ENCODE measurements around the gene FYCO1.

The FYCO1 gene

GRCh38 chr3:46017720-46018119 is 22.1 kb upstream of the FYCO1 start:
- Histone ChIP-seq H3K4me3 (ENCODE audit: low read length) (no peak overlapping the region), H3K27me3 (ENCODE audit: low read depth, low read length) (no peaks in the 10 kb centered on the region), H3K9me3 (ENCODE audit: insufficient read depth, low read length) (no peaks in the 10 kb centered on the region), H3K9ac (ENCODE audit: low read length) (no peak overlapping the region), H3K36me3 (replicated peaks; ENCODE audit: low read depth, low read length) (no peaks in the 10 kb centered on the region), H3K27ac (ENCODE audit: low read length) (no peak overlapping the region), H2AFZ (ENCODE audit: low read depth, low read length) (no peak overlapping the region), H3K4me1 (ENCODE audit: low read length) (no peaks in the 10 kb centered on the region), H3K4me2 (ENCODE audit: low read length) (no peak overlapping the region), H3K79me2 (ENCODE audit: low read length) (no peaks in the 10 kb centered on the region), H4K20me1 (ENCODE audit: insufficient read depth, low read length) (no peaks in the 10 kb centered on the region)
- TF ChIP-seq CTCF (IDR thresholded peaks at IDR 0.05; ENCODE audit: low read depth, low read length) (no peak), EZH2phosphoT487 (IDR thresholded peaks at IDR 0.05; ENCODE audit: low read depth) (no peak)

GRCh38 chr3:46013316-46014094 is 17.9 kb upstream of the FYCO1 start:
- H4K20me1 ChIP-seq (ENCODE audit: insufficient read depth, low read length) = no peaks in the 10 kb centered on the region
- no peak overlapping the region for H3K27ac ChIP-seq (ENCODE audit: low read length)
- no peaks in the 10 kb centered on the region for H3K9me3 ChIP-seq (ENCODE audit: insufficient read depth, low read length)
- no peaks in the 10 kb centered on the region for H3K36me3 ChIP-seq (replicated peaks; ENCODE audit: low read depth, low read length)
- H3K79me2 ChIP-seq (ENCODE audit: low read length) = no peaks in the 10 kb centered on the region
- no peak for TF ChIP-seq CTCF (IDR thresholded peaks at IDR 0.05; ENCODE audit: low read depth, low read length)
- no peak for TF ChIP-seq EZH2phosphoT487 (IDR thresholded peaks at IDR 0.05; ENCODE audit: low read depth)
- H3K4me1 ChIP-seq (ENCODE audit: low read length) = no peaks in the 10 kb centered on the region
- H3K4me2 ChIP-seq (ENCODE audit: low read length) = no peak overlapping the region
- H3K9ac ChIP-seq (ENCODE audit: low read length) = no peak overlapping the region
- H2AFZ ChIP-seq (ENCODE audit: low read depth, low read length) = no peak overlapping the region
- H3K4me3 ChIP-seq (ENCODE audit: low read length) = no peak overlapping the region
- no peaks in the 10 kb centered on the region; the same call in 1 of the 2 replicates for H3K27me3 ChIP-seq (ENCODE audit: low read depth, low read length)

GRCh38 chr3:46012246-46012645 is 16.6 kb upstream of the FYCO1 start:
- no peaks in the 10 kb centered on the region for H4K20me1 ChIP-seq (ENCODE audit: insufficient read depth, low read length)
- H3K4me1 ChIP-seq (ENCODE audit: low read length) = no peaks in the 10 kb centered on the region
- no peaks in the 10 kb centered on the region for H3K9me3 ChIP-seq (ENCODE audit: insufficient read depth, low read length)
- H3K27me3 ChIP-seq (ENCODE audit: low read depth, low read length) = no peaks in the 10 kb centered on the region; the same call in 1 of the 2 replicates
- H2AFZ ChIP-seq (ENCODE audit: low read depth, low read length) = no peak overlapping the region
- TF ChIP-seq CTCF (IDR thresholded peaks at IDR 0.05; ENCODE audit: low read depth, low read length) (no peak), EZH2phosphoT487 (IDR thresholded peaks at IDR 0.05; ENCODE audit: low read depth) (no peak)
- no peaks in the 10 kb centered on the region for H3K36me3 ChIP-seq (replicated peaks; ENCODE audit: low read depth, low read length)
- no peak overlapping the region for H3K9ac ChIP-seq (ENCODE audit: low read length)
- H3K4me2 ChIP-seq (ENCODE audit: low read length) = no peak overlapping the region
- no peaks in the 10 kb centered on the region for H3K79me2 ChIP-seq (ENCODE audit: low read length)
- H3K27ac ChIP-seq (ENCODE audit: low read length) = no peak overlapping the region
- no peak overlapping the region for H3K4me3 ChIP-seq (ENCODE audit: low read length)

GRCh38 chr3:46010519-46011113 is 15.0 kb upstream of the FYCO1 start:
- H2AFZ ChIP-seq (ENCODE audit: low read depth, low read length) = no peak overlapping the region
- no peaks in the 10 kb centered on the region; the same call in 1 of the 2 replicates for H3K27me3 ChIP-seq (ENCODE audit: low read depth, low read length)
- H3K4me3 ChIP-seq (ENCODE audit: low read length) = no peak overlapping the region
- no peaks in the 10 kb centered on the region for H3K36me3 ChIP-seq (replicated peaks; ENCODE audit: low read depth, low read length)
- no peaks in the 10 kb centered on the region for H4K20me1 ChIP-seq (ENCODE audit: insufficient read depth, low read length)
- no peaks in the 10 kb centered on the region for H3K79me2 ChIP-seq (ENCODE audit: low read length)
- TF ChIP-seq CTCF (IDR thresholded peaks at IDR 0.05; ENCODE audit: low read depth, low read length) (no peak), EZH2phosphoT487 (IDR thresholded peaks at IDR 0.05; ENCODE audit: low read depth) (no peak)
- no peaks in the 10 kb centered on the region for H3K4me1 ChIP-seq (ENCODE audit: low read length)
- no peaks in the 10 kb centered on the region for H3K9me3 ChIP-seq (ENCODE audit: insufficient read depth, low read length)
- no peak overlapping the region for H3K4me2 ChIP-seq (ENCODE audit: low read length)
- H3K9ac ChIP-seq (ENCODE audit: low read length) = no peak overlapping the region
- H3K27ac ChIP-seq (ENCODE audit: low read length) = no peak overlapping the region
